B cell (primary cell): Measurements from ENCODE around the gene SH3RF3. TPM values are rescaled to one million over a fixed set of nuclear protein-coding genes. Genes with fewer than 3 reads are reported as not detected.

Source experiments
- ATAC-seq: fragments of 200-7000 bp; cut with Tn5 transposase; one replicate; pipeline ENCODE4 v1.10.0; 2021; ENCODE audit warnings: low read depth, mild to moderate bottlenecking, moderate number of reproducible peaks, moderate library complexity
- CTCF ChIA-PET: fragments of 350-600 bp; sonication (Branson Sonifier 250); formaldehyde crosslinking; loops from one replicate; lab custom pipeline; 2021; ENCODE audit warnings: antibody characterized with exemption, inconsistent platforms; lab: Charles Lee
- POLR2A ChIA-PET: fragments of 350-600 bp; sonication (Branson Sonifier 250); formaldehyde crosslinking; loops from one replicate; lab custom pipeline; 2021; ENCODE audit warnings: antibody characterized with exemption; lab: Charles Lee
- DNase-seq: peaks from one replicate; pipeline ENCODE4 v3.0.0; 2013
- H2AFZ ChIP-seq: 2 replicates; pipeline ENCODE4 v1.6.1; 2012; ENCODE audit warnings: mild to moderate bottlenecking, low read depth, low read length; ENCODE audit not compliant: insufficient read depth, poor library complexity, severe bottlenecking
- H3K27ac ChIP-seq, 2 donors: 1 replicate in 1 of 2; 2 replicates in 1 of 2; pipeline ENCODE4 v1.5.1; 2012 to 2013; ENCODE audit warnings: low read length in 2 of 2, mild to moderate bottlenecking in 2 of 2, moderate library complexity in 1 of 2
- H3K27me3 ChIP-seq, 4 experiments: fragments of 200-600 bp in 1 of 4; sonication (generic) in 1 of 4; replicated peaks in 1 of 4; 1 replicate in 2 of 4; 2 replicates in 2 of 4; pipeline versions ENCODE4 v1.6.1 to v1.7.0; 2013 to 2016; ENCODE audit warnings: low read length in 3 of 4, mild to moderate bottlenecking in 2 of 4, mixed read lengths in 1 of 4, moderate library complexity in 1 of 4; ENCODE audit not compliant: insufficient read depth in 4 of 4, control insufficient read depth in 3 of 4; ENCODE audit errors: control extremely low read depth in 1 of 4
- H3K36me3 ChIP-seq, 2 experiments: replicated peaks in 1 of 2; 1 replicate in 1 of 2; 2 replicates in 1 of 2; pipeline versions ENCODE4 v1.6.1 to v1.7.1; 2013; ENCODE audit warnings: low read length in 1 of 2; ENCODE audit not compliant: insufficient read depth in 2 of 2, control insufficient read depth in 1 of 2; ENCODE audit errors: control extremely low read depth in 1 of 2, extremely low read depth in 1 of 2
- H3K4me1 ChIP-seq, 2 donors: fragments of 200-600 bp in 1 of 2; sonication (generic) in 1 of 2; 1 replicate in 1 of 2; 2 replicates in 1 of 2; pipeline versions ENCODE4 v1.5.1 to v1.6.1; 2013 to 2017; ENCODE audit warnings: low read length in 2 of 2; ENCODE audit not compliant: control insufficient read depth in 2 of 2, insufficient read depth in 2 of 2
- H3K4me2 ChIP-seq: replicated peaks from 2 replicates; pipeline ENCODE3; 2012; ENCODE audit warnings: mild to moderate bottlenecking, low read depth, low read length; ENCODE audit not compliant: poor library complexity, severe bottlenecking
- H3K4me3 ChIP-seq, 5 experiments: fragments of 200-600 bp in 1 of 5; sonication (generic) in 1 of 5; 1 replicate in 3 of 5; 2 replicates in 2 of 5; pipeline versions ENCODE4 v1.5.1 to v1.7.0; 2011 to 2016; ENCODE audit warnings: low read length in 4 of 5, mild to moderate bottlenecking in 4 of 5, low read depth in 2 of 5, control low read depth in 1 of 5, moderate library complexity in 1 of 5; ENCODE audit not compliant: insufficient read depth in 1 of 5; ENCODE audit errors: control extremely low read depth in 1 of 5, extremely low read depth in 1 of 5
- H3K79me2 ChIP-seq: fragments of 200-600 bp; sonication (generic); one replicate; pipeline ENCODE4 v1.6.0; 2016; ENCODE audit warnings: low read length; ENCODE audit not compliant: control insufficient read depth, insufficient read depth
- H3K9ac ChIP-seq: fragments of 200-600 bp; sonication (generic); 2 replicates; pipeline ENCODE4 v1.6.1; 2017; ENCODE audit warnings: mild to moderate bottlenecking, low read length, moderate library complexity
- H3K9me3 ChIP-seq, 3 donors: one replicate each; pipeline versions ENCODE4 v1.6.1 to v1.7.1; 2013; ENCODE audit warnings: low read length in 2 of 3; ENCODE audit not compliant: control insufficient read depth in 2 of 3, insufficient read depth in 1 of 3; ENCODE audit errors: control extremely low read depth in 1 of 3
- H4K20me1 ChIP-seq: 2 replicates; pipeline ENCODE4 v1.6.0; 2012; ENCODE audit warnings: mild to moderate bottlenecking, low read length; ENCODE audit not compliant: insufficient read depth, control insufficient read depth, poor library complexity, severe bottlenecking
- H3K27ac Mint-ChIP-seq: one replicate; pipeline ENCODE4 v1.8.0; 2021; ENCODE audit warnings: mixed read lengths
- H3K27me3 Mint-ChIP-seq: one replicate; pipeline ENCODE4 v1.8.0; 2021; ENCODE audit warnings: mixed read lengths
- H3K4me1 Mint-ChIP-seq: one replicate; pipeline ENCODE4 v1.8.0; 2021; ENCODE audit warnings: mixed read lengths
- H3K4me3 Mint-ChIP-seq: one replicate; pipeline ENCODE4 v1.8.0; 2021; ENCODE audit warnings: mixed read lengths
- H3K9me3 Mint-ChIP-seq: one replicate; pipeline ENCODE4 v1.8.0; 2022; ENCODE audit warnings: mixed read lengths; ENCODE audit not compliant: insufficient read depth
- EZH2 ChIP-seq: IDR thresholded peaks from 2 replicates; pipeline ENCODE4 v1.6.1; 2012; ENCODE audit warnings: borderline replicate concordance, low read depth, mild to moderate bottlenecking, moderate library complexity, low read length; ENCODE audit not compliant: insufficient read depth, poor library complexity, severe bottlenecking
- WGBS: methylation state at CpG from one replicate; pipeline ENCODE4 v1.1.5; 2013; ENCODE audit warnings: missing lambda C conversion rate; ENCODE audit not compliant: insufficient coverage; 5-methylcytosine and 5-hydroxymethylcytosine counted together
- intact Hi-C: fragments of 100-400 bp; cut with micrococcal nuclease; formaldehyde crosslinking; loops from one replicate; pipeline ENCODE4 v1.10.0; 2022
- polyA plus RNA-seq: library from polyadenylated mRNA; depleted of rRNA; stranded (reverse); fragments of >200 nt; gene quantifications from 2 replicates; pipeline ENCODE4 v1.2.3, GENCODE V29; 2012
- total RNA-seq, 2 donors: library from RNA; stranded (reverse); fragments of 120-200 nt in 1 of 2; gene quantifications; 1 replicate in 1 of 2; 2 replicates in 1 of 2; pipeline versions ENCODE4 v1.2.3 to v1.2.4, GENCODE V29; 2013 to 2022
- TF ChIP-seq, protein P1 (sequence below): fragments of 200-600 bp; IDR thresholded peaks from one replicate; pipeline ENCODE4 v1.8.0; 2022; ENCODE audit warnings: antibody characterized with exemption, mild to moderate bottlenecking

SH3RF3 gene
- total and polyA plus RNA-seq, 2 donors (not counting 1 experiment from before 2014, with no cell fraction given), result 0.07 to 1.2 TPM

DNA sequence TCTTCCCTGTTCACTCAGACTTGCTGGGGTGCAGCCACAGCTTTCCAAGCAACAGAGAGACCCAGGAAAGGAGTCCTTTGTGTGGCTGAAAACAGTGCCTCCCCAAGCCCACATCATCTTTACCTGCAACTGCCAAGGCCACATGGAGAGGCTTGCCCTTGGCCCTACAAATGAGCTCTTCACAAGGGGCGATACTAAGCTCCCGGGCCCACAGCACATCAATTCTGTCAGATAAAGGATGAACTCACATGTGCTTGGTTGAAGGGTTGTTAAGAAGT is 42.3 kb upstream of the SH3RF3 start:
- H2AFZ ChIP-seq, result no peak overlapping the region
- Mint-ChIP-seq H3K27me3 (peaks cover 14% of the 10 kb centered on the region), H3K4me3 (no peak overlapping the region), H3K4me1 (no peaks in the 10 kb centered on the region), H3K27ac (no peak overlapping the region), H3K9me3 (no peaks in the 10 kb centered on the region)
- H3K9me3 ChIP-seq, result peaks cover 0 to 15% (median 0%) of the 10 kb centered on the region in 3 donors
- ATAC-seq (no peak), DNase-seq (no peak)
- no peaks in the 10 kb centered on the region for H3K79me2 ChIP-seq
- no peak overlapping the region for H3K9ac ChIP-seq
- no peak overlapping the region for H3K27ac ChIP-seq
- H3K4me3 ChIP-seq, result no peak overlapping the region
- no peaks in the 10 kb centered on the region for H4K20me1 ChIP-seq
- ChIA-PET POLR2A (no interaction called here), CTCF (no interaction called here)
- no peaks in the 10 kb centered on the region for H3K4me1 ChIP-seq
- TF ChIP-seq, protein P1, sequence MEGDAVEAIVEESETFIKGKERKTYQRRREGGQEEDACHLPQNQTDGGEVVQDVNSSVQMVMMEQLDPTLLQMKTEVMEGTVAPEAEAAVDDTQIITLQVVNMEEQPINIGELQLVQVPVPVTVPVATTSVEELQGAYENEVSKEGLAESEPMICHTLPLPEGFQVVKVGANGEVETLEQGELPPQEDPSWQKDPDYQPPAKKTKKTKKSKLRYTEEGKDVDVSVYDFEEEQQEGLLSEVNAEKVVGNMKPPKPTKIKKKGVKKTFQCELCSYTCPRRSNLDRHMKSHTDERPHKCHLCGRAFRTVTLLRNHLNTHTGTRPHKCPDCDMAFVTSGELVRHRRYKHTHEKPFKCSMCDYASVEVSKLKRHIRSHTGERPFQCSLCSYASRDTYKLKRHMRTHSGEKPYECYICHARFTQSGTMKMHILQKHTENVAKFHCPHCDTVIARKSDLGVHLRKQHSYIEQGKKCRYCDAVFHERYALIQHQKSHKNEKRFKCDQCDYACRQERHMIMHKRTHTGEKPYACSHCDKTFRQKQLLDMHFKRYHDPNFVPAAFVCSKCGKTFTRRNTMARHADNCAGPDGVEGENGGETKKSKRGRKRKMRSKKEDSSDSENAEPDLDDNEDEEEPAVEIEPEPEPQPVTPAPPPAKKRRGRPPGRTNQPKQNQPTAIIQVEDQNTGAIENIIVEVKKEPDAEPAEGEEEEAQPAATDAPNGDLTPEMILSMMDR, result no peak
- TF ChIP-seq EZH2, result no peak
- no peaks in the 10 kb centered on the region for H3K36me3 ChIP-seq
- 100% methylated on average over 1 of the region's 2 CpGs for WGBS
- H3K27me3 ChIP-seq, result no peaks in the 10 kb centered on the region
- H3K4me2 ChIP-seq, result no peak overlapping the region
- intact Hi-C loops, result no loop called here

DNA sequence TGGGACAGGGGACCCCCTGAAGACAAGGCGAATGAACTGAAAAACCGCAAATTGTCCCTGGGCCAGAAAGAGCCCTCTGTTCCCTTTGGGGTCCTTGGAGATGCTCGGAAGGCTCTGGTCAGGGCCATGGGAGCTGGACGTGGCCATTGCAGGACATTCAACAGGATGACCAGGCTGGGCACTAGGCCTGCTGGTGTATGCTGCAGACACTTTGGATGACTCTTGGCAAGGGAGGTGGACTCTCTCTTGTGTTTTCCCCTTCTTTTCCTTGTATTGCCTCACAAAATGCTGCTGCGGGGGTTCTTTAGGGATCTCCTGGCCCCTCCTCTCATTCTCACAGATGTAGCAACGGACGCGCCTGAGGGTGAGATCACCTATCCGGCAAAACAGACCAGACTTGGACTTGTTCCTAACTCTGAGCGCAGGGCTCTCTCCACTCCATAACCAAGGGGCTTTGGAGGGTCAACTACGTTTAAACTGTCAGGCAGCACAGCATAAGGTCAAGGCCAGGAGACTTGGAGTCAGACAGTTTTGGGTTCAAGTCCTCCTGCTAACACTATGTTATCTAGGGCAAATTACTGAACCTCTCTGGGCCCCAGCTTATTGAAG is 41.8 kb upstream of the SH3RF3 start:
- Histone ChIP-seq H3K4me2 (no peak overlapping the region), H3K4me3 (no peak overlapping the region), H3K9me3 (peaks cover 0 to 15% (median 0%) of the 10 kb centered on the region in 3 donors), H3K4me1 (no peaks in the 10 kb centered on the region), H2AFZ (no peak overlapping the region), H3K27ac (no peak overlapping the region), H3K36me3 (no peaks in the 10 kb centered on the region), H3K27me3 (no peaks in the 10 kb centered on the region), H4K20me1 (no peaks in the 10 kb centered on the region), H3K79me2 (no peaks in the 10 kb centered on the region), H3K9ac (no peak overlapping the region)
- POLR2A ChIA-PET, result no interaction called here
- Mint-ChIP-seq H3K4me3 (no peak overlapping the region), H3K27ac (no peak overlapping the region), H3K27me3 (peaks cover 14% of the 10 kb centered on the region), H3K9me3 (no peaks in the 10 kb centered on the region), H3K4me1 (no peaks in the 10 kb centered on the region)
- DNase-seq (no peak), ATAC-seq (no peak)
- WGBS, result 95% methylated on average over 11 of the region's 11 CpGs
- CTCF ChIA-PET, result no interaction called here
- no peak for TF ChIP-seq EZH2
- TF ChIP-seq, protein P1, result no peak
- intact Hi-C loops, result no loop called here
